Bronchial epithelial cell (primary cell): ENCODE measurements around the gene RALGAPA2. TPM values are rescaled to one million over a fixed set of nuclear protein-coding genes. Genes with fewer than 3 reads are reported as not detected.

ENCODE experiments used
- DNase-seq: peaks from one replicate; pipeline ENCODE4 v3.0.0-alpha.2; 2010; ENCODE audit warnings: low read depth
- FAIRE-seq: peaks from 2 replicates; lab custom pipeline; 2011; peaks lifted over from hg19 to GRCh38; lab: Jason Lieb, UNC
- H3K27me3 ChIP-seq: 2 replicates; pipeline ENCODE4 v1.5.1; 2011; ENCODE audit warnings: low read length; ENCODE audit not compliant: control insufficient read depth, insufficient read depth
- H3K36me3 ChIP-seq: 2 replicates; pipeline ENCODE4 v1.5.1; 2011; ENCODE audit warnings: low read length; ENCODE audit not compliant: control insufficient read depth, insufficient read depth
- H3K4me3 ChIP-seq: 2 replicates; pipeline ENCODE4 v1.5.1; 2011; ENCODE audit warnings: mild to moderate bottlenecking, low read depth, low read length, control low read depth
- CTCF ChIP-seq: IDR thresholded peaks from 2 replicates; pipeline ENCODE4 v1.5.1; 2011; ENCODE audit warnings: mild to moderate bottlenecking, moderate library complexity, low read length, control low read depth, inconsistent platforms; ENCODE audit not compliant: insufficient read depth, severe bottlenecking
- total RNA-seq: library from RNA; depleted of rRNA; stranded (reverse); fragments of >200 nt; gene quantifications from 2 replicates; pipeline ENCODE4 v1.2.1, GENCODE V29; 2014

The RALGAPA2 gene
- total RNA-seq, 1 donor from 2014 or later, result 8.7 TPM

- no peak for TF ChIP-seq CTCF
- DNase-seq (no peak), FAIRE-seq (no peak)
- Histone ChIP-seq H3K36me3 (no peaks in the 10 kb centered on the region), H3K27me3 (no peaks in the 10 kb centered on the region), H3K4me3 (no peak overlapping the region)
Observed at GRCh38 chr20:20721489-20721888, 9.0 kb upstream of the RALGAPA2 start.

- DNase-seq, result no peak
- no peak for FAIRE-seq
Observed at GRCh38 chr20:20720158-20720557, 7.7 kb upstream of the RALGAPA2 start.

GRCh38 chr20:20719411-20719810, 7.0 kb upstream of the RALGAPA2 start:
- DNase-seq (peak; percentile 47), FAIRE-seq (no peak)
- no peak for TF ChIP-seq CTCF
- no peak overlapping the region for H3K4me3 ChIP-seq
- no peaks in the 10 kb centered on the region for H3K27me3 ChIP-seq
- no peaks in the 10 kb centered on the region for H3K36me3 ChIP-seq

More at GRCh38 chr20:20720158-20720557, 7.7 kb upstream of the RALGAPA2 start:
- H3K36me3 ChIP-seq, result no peaks in the 10 kb centered on the region
- no peak for TF ChIP-seq CTCF
- H3K4me3 ChIP-seq, result no peak overlapping the region
- no peaks in the 10 kb centered on the region for H3K27me3 ChIP-seq

GRCh38 chr20:20713244-20713765, 861 bp upstream of the RALGAPA2 start:
- DNase-seq (no peak), FAIRE-seq (no peak)
- Histone ChIP-seq H3K27me3 (no peaks in the 10 kb centered on the region), H3K36me3 (no peaks in the 10 kb centered on the region), H3K4me3 (peak overlapping the region; percentile 91)
- no peak for TF ChIP-seq CTCF

- FAIRE-seq (no peak), DNase-seq (no peak)
- H3K4me3 ChIP-seq, result peak overlapping the region; percentile 91
- no peak for TF ChIP-seq CTCF
- no peaks in the 10 kb centered on the region for H3K27me3 ChIP-seq
- no peaks in the 10 kb centered on the region for H3K36me3 ChIP-seq
Observed at GRCh38 chr20:20712004-20712473, 405 bp downstream of the RALGAPA2 start.

GRCh38 chr20:20711413-20711812, 1.0 kb downstream of the RALGAPA2 start:
- TF ChIP-seq CTCF, result no peak
- Histone ChIP-seq H3K36me3 (no peaks in the 10 kb centered on the region), H3K27me3 (no peaks in the 10 kb centered on the region), H3K4me3 (peak overlapping the region; percentile 91)
- FAIRE-seq (no peak), DNase-seq (peak; percentile 4)
